Inflammatory macrophage treated with lipopolysaccharide for 4 hours (primary cell): ENCODE results near the gene IRF9.
A peak's percentile ranks its signal among the peaks of the same experiment; 100 is the strongest.

Experiments used
- DNase-seq: peaks from one replicate; pipeline ENCODE4 v3.0.0-alpha.2; 2020

IRF9 gene

GRCh38 chr14:24179294-24179960 is 18.4 kb downstream of the IRF9 start:
- no peak for DNase-seq

- no peak for DNase-seq
These were observed 19.1 kb downstream of the IRF9 start for GRCh38 chr14:24179961-24180796.

GRCh38 chr14:24181371-24182077 is 20.5 kb downstream of the IRF9 start:
- DNase-seq: no peak

- no peak for DNase-seq
These were observed 21.2 kb downstream of the IRF9 start for GRCh38 chr14:24182110-24182882.

GRCh38 chr14:24183014-24183481 is 22.0 kb downstream of the IRF9 start:
- DNase-seq: no peak

GRCh38 chr14:24184104-24184970 is 23.3 kb downstream of the IRF9 start:
- no peak for DNase-seq

- DNase-seq: no peak
These were observed 24.0 kb downstream of the IRF9 start for GRCh38 chr14:24185026-24185425.

GRCh38 chr14:24185741-24186140 is 24.7 kb downstream of the IRF9 start:
- no peak for DNase-seq

GRCh38 chr14:24186831-24187538 is 25.9 kb downstream of the IRF9 start:
- DNase-seq: no peak

GRCh38 chr14:24187539-24187915 is 26.5 kb downstream of the IRF9 start:
- DNase-seq: no peak

- peak; percentile 96 for DNase-seq
These were observed 27.4 kb downstream of the IRF9 start, which contains the start of gene IPO4 for GRCh38 chr14:24188251-24189058. TSS of gene IPO4 (minus strand) at chr14:24188816. CDS start at chr14:24188787, 29 bp downstream.

- DNase-seq: no peak
These were observed 28.0 kb downstream of the IRF9 start for GRCh38 chr14:24189059-24189375.

GRCh38 chr14:24189460-24189859 is 28.4 kb downstream of the IRF9 start:
- no peak for DNase-seq

GRCh38 chr14:24190416-24190815 is 29.4 kb downstream of the IRF9 start:
- DNase-seq: no peak

GRCh38 chr14:24192933-24193332 is 31.9 kb downstream of the IRF9 start:
- no peak for DNase-seq

GRCh38 chr14:24194186-24194872 is 33.3 kb downstream of the IRF9 start:
- DNase-seq: peak; percentile 29

GRCh38 chr14:24194873-24195185 is 33.8 kb downstream of the IRF9 start:
- no peak for DNase-seq

GRCh38 chr14:24195186-24196070 is 34.4 kb downstream of the IRF9 start, which contains the start of gene TM9SF1:
TSS of gene TM9SF1 (minus strand) at chr14:24195441. CDS start at chr14:24195019, 422 bp downstream.
- DNase-seq: peak; percentile 86
